Pancreas (tissue), 10 donors: ENCODE data around the gene CDX1. TPM values are rescaled to one million over a fixed set of nuclear protein-coding genes. Genes with fewer than 3 reads are reported as not detected.

Source experiments
- ATAC-seq, 4 donors: fragments of 200-7000 bp; cut with Tn5 transposase; one replicate each; pipeline versions ENCODE4 v1.8.0 to v1.9.1; 2020; ENCODE audit warnings: mild to moderate bottlenecking in 4 of 4, moderate library complexity in 4 of 4
- DNase-seq, 6 donors: peaks; one replicate each; pipeline ENCODE4 v3.0.0-alpha.2; 2020
- FAIRE-seq: peaks from 2 replicates; lab custom pipeline; 2012; peaks lifted over from hg19 to GRCh38; lab: Jason Lieb, UNC
- H3K27ac ChIP-seq, 4 donors: fragments of 200-600 bp; sonication (generic); 1 replicate in 3 of 4; 2 replicates in 1 of 4; pipeline versions ENCODE4 v1.5.0 to v1.8.0; 2020
- H3K27me3 ChIP-seq, 4 donors: fragments of 200-600 bp; one replicate each; pipeline ENCODE4 v1.8.0; 2021
- H3K36me3 ChIP-seq, 3 donors: fragments of 200-600 bp; sonication (generic) in 1 of 3; one replicate each; pipeline versions ENCODE4 v1.5.0 to v1.8.0; 2020 to 2021
- H3K4me1 ChIP-seq, 3 donors: fragments of 200-600 bp; one replicate each; pipeline ENCODE4 v1.8.0; 2021
- H3K4me3 ChIP-seq, 4 donors: fragments of 200-600 bp; sonication (generic) in 2 of 4; one replicate each; pipeline versions ENCODE4 v1.5.0 to v1.8.0; 2020 to 2021
- H3K9me3 ChIP-seq, 4 donors: fragments of 200-600 bp; one replicate each; pipeline ENCODE4 v1.8.0; 2021
- CTCF ChIP-seq, 4 donors: fragments of 200-600 bp; sonication (generic) in 3 of 4; IDR thresholded peaks; one replicate each; pipeline versions ENCODE4 v1.5.0 to v1.8.0; 2021; ENCODE audit warnings: antibody characterized with exemption in 4 of 4
- WGBS, 2 donors: extraction: QIAGEN DNeasy Blood & Tissue Kit; methylation state at CpG; one replicate each; pipeline ENCODE4 v1.1.7; 2013; 5-methylcytosine and 5-hydroxymethylcytosine counted together
- intact Hi-C, 3 donors: fragments of 100-400 bp; cut with DNase I; formaldehyde crosslinking; loops; one replicate each; pipeline versions ENCODE4 v1.11.1 to v1.14.2; 2022
- polyA plus RNA-seq, 2 donors: library from polyadenylated mRNA; stranded (reverse); fragments of 200-250 nt; gene quantifications; one replicate each; pipeline ENCODE4 v1.2.3, GENCODE V29; 2013
- total RNA-seq, 6 donors: library from RNA; stranded (reverse); fragmentation: NEBNext Ultra II Directional in 4 of 6; extraction: Animal tissue kit (Norgen Biotek cat#: 25700) in 4 of 6; gene quantifications; one replicate each; pipeline versions ENCODE4 v1.2.1 to v1.2.4, GENCODE V29; 2021 to 2023
- donor health status: healthy with polysubstance abuse.
- donor health status: DM: no; HTN: no; CAD: no; lungs with moderate emphysema.
- donor health status: DM: no; HTN: no; CAD: no.
- donor health status: control.
- donor health status: control.
- donor health status: Bipolar disorder and iron deficiency.
- donor health status: DM: yes; HTN: yes; CAD: no.
- donor health status: DM: no; HTN: no; CAD: no.
- donor health status: DM: no; HTN: no; CAD: no.
- donor health status: DM: yes; HTN: yes; CAD: no.

The CDX1 gene
- total and polyA plus RNA-seq, 8 donors = 0.13 to 0.19 (median 0.16) TPM; not detected in 5

- FAIRE-seq (no peak), DNase-seq (no peak), ATAC-seq (no peak)
- intact Hi-C loops = loop anchor here in 1 of 3 donors (10.0 kb wide), 2 partner anchors 75 to 295 kb away; no protein-coding TSS in a partner anchor
- H3K4me3 ChIP-seq = no peak overlapping the region
- no peaks in the 10 kb centered on the region for H3K9me3 ChIP-seq
- 78% methylated on average over 6 of the region's 6 CpGs for WGBS, 2 donors
- H3K27me3 ChIP-seq = no peaks in the 10 kb centered on the region
- peaks cover 0 to 9% (median 8%) of the 10 kb centered on the region in 3 donors for H3K4me1 ChIP-seq
- no peak overlapping the region for H3K27ac ChIP-seq
- no peaks in the 10 kb centered on the region for H3K36me3 ChIP-seq
- TF ChIP-seq CTCF (IDR thresholded peaks at IDR 0.05) = no peak
Measured at GRCh38 chr5:150139334-150139733, 27.2 kb upstream of the CDX1 start.

- Histone ChIP-seq H3K27ac (peak overlapping the region in 1 of 4 donors; percentile 6), H3K9me3 (no peaks in the 10 kb centered on the region), H3K36me3 (no peaks in the 10 kb centered on the region), H3K27me3 (no peaks in the 10 kb centered on the region), H3K4me1 (peaks cover 0 to 9% (median 8%) of the 10 kb centered on the region in 3 donors), H3K4me3 (no peak overlapping the region)
- no peak for ATAC-seq
- no peak for TF ChIP-seq CTCF (IDR thresholded peaks at IDR 0.05)
- DNase-seq = no peak
- intact Hi-C loops = no loop called here
- 71 to 79% methylated on average over 11 of the region's 11 CpGs for WGBS, 2 donors
- no peak for FAIRE-seq
Measured at GRCh38 chr5:150140830-150141229, 25.7 kb upstream of the CDX1 start.

- DNase-seq = no peak
- 80 to 82% methylated on average over 9 of the region's 9 CpGs for WGBS, 2 donors
- Histone ChIP-seq H3K36me3 (no peaks in the 10 kb centered on the region), H3K9me3 (no peaks in the 10 kb centered on the region), H3K4me1 (peaks cover 0 to 9% (median 8%) of the 10 kb centered on the region in 3 donors), H3K4me3 (no peak overlapping the region), H3K27me3 (no peaks in the 10 kb centered on the region), H3K27ac (peak overlapping the region in 1 of 4 donors; percentile 28)
- TF ChIP-seq CTCF (IDR thresholded peaks at IDR 0.05) = no peak
- intact Hi-C loops = no loop called here
- FAIRE-seq = no peak
- ATAC-seq = no peak
Measured at GRCh38 chr5:150141544-150142184, 24.9 kb upstream of the CDX1 start.

GRCh38 chr5:150142185-150142958 lies 24.2 kb upstream of the CDX1 start:
- DNase-seq (no peak), ATAC-seq (no peak), FAIRE-seq (no peak)
- Histone ChIP-seq H3K9me3 (no peaks in the 10 kb centered on the region), H3K4me3 (no peak overlapping the region), H3K36me3 (no peaks in the 10 kb centered on the region), H3K27me3 (no peaks in the 10 kb centered on the region), H3K4me1 (peaks cover 0 to 9% (median 6%) of the 10 kb centered on the region in 3 donors), H3K27ac (peak overlapping the region in 1 of 4 donors; percentile 28)
- WGBS, 2 donors = 73 to 83% methylated on average over 14 of the region's 14 CpGs
- no peak for TF ChIP-seq CTCF (IDR thresholded peaks at IDR 0.05)
- intact Hi-C loops = no loop called here
